Endothelial cell of umbilical vein (primary cell): ENCODE measurements around the gene OSBPL5.

Experiments
- CTCF ChIP-seq, 2 donors: IDR thresholded peaks; 1 replicate in 1 of 2; 2 replicates in 1 of 2; pipeline ENCODE4 v1.5.1; 2011; ENCODE audit warnings: low read length in 2 of 2, mild to moderate bottlenecking in 2 of 2, moderate library complexity in 2 of 2, control low read depth in 1 of 2, inconsistent platforms in 1 of 2, low read depth in 1 of 2; ENCODE audit not compliant: insufficient read depth in 1 of 2; ENCODE audit errors: extremely low read depth in 1 of 2
- EZH2 ChIP-seq: IDR thresholded peaks from 2 replicates; pipeline ENCODE4 v1.6.1; 2012; ENCODE audit warnings: borderline replicate concordance, low read depth, mild to moderate bottlenecking, moderate library complexity, low read length, inconsistent platforms; ENCODE audit not compliant: severe bottlenecking
- FOS ChIP-seq: IDR thresholded peaks from 2 replicates; pipeline ENCODE4 v1.6.1; 2011; ENCODE audit warnings: mild to moderate bottlenecking, low read length, moderate library complexity, borderline replicate concordance; ENCODE audit not compliant: insufficient read depth
- POLR2A ChIP-seq: IDR thresholded peaks from 2 replicates; pipeline ENCODE4 v1.6.1; 2012; ENCODE audit warnings: low read depth, mild to moderate bottlenecking, control low read depth, low read length
- POLR2AphosphoS5 ChIP-seq: IDR thresholded peaks from 2 replicates; pipeline ENCODE4 v1.6.1; 2012; ENCODE audit warnings: low read depth, mild to moderate bottlenecking, control low read depth, low read length, moderate library complexity; ENCODE audit not compliant: insufficient read depth
- TF ChIP-seq, protein P1 (sequence below): IDR thresholded peaks from 2 replicates; pipeline ENCODE4 v1.6.1; 2011; ENCODE audit not compliant: insufficient read depth, insufficient read length

DNA sequence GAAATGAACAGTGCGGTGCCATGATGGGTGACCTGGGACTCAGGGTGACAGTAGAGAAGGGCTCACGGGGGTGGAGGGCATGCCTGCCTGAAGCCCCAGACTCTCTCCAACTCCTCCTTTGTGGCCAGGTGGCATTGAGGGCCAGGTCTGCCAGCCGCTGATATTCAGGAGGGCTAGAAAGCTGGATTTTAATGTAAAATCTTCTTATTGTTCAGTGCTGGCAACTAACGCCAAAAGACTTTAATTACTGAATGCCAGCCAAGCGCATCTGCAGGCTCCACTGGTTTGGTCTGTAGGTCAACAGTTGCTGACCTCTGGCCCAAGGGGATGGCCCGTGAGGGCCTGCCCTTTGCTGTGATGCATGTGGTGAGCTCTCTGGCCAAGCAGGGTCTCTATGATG, 43.2 kb upstream of the OSBPL5 start:
- TF ChIP-seq EZH2, result no peak
- TF ChIP-seq POLR2A, result no peak
- TF ChIP-seq CTCF (IDR thresholded peaks at IDR 0.05; ENCODE audit: extremely low read depth in 1 of 2, insufficient read depth in 1 of 2, low read depth in 1 of 2, low read length in 2 of 2), result no peak
- TF ChIP-seq, protein P1, sequence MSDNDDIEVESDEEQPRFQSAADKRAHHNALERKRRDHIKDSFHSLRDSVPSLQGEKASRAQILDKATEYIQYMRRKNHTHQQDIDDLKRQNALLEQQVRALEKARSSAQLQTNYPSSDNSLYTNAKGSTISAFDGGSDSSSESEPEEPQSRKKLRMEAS, result no peak
- no peak for TF ChIP-seq POLR2AphosphoS5
- no peak for TF ChIP-seq FOS
